ENCODE results near the gene UNC50. TPM values are rescaled to one million over a fixed set of nuclear protein-coding genes. Genes with fewer than 3 reads are reported as not detected.

UNC50 gene
- total and polyA plus RNA-seq, 2 donors (not counting 1 experiment from before 2014, with no cell fraction given): 27.2 to 38.8 TPM

- no peak overlapping the region for H3K27ac ChIP-seq (ENCODE audit: low read length in 2 of 2)
- peaks cover 0 to 22% of the 10 kb centered on the region in 2 experiments for H3K36me3 ChIP-seq (replicated peaks in 1 of 2; ENCODE audit: control extremely low read depth in 1 of 2, control insufficient read depth in 1 of 2, extremely low read depth in 1 of 2, insufficient read depth in 2 of 2, low read length in 1 of 2)
- no peak overlapping the region for H2AFZ ChIP-seq (ENCODE audit: insufficient read depth, low read depth, low read length, poor library complexity, severe bottlenecking)
- Mint-ChIP-seq H3K4me1 (peaks cover 10% of the 10 kb centered on the region), H3K4me3 (no peak overlapping the region), H3K27ac (no peak overlapping the region), H3K27me3 (no peaks in the 10 kb centered on the region), H3K9me3 (ENCODE audit: insufficient read depth) (no peaks in the 10 kb centered on the region)
- H3K4me1 ChIP-seq (ENCODE audit: control insufficient read depth in 2 of 2, insufficient read depth in 2 of 2, low read length in 2 of 2): peaks cover 6 to 10% of the 10 kb centered on the region in 2 donors
- ATAC-seq (ENCODE audit: low read depth) (no peak), DNase-seq (no peak)
- no peaks in the 10 kb centered on the region for H3K79me2 ChIP-seq (ENCODE audit: control insufficient read depth, insufficient read depth, low read length)
- H4K20me1 ChIP-seq (ENCODE audit: control insufficient read depth, insufficient read depth, low read length, poor library complexity, severe bottlenecking): no peaks in the 10 kb centered on the region
- no peak for TF ChIP-seq EZH2 (IDR thresholded peaks at IDR 0.05; ENCODE audit: borderline replicate concordance, insufficient read depth, low read depth, low read length, poor library complexity, severe bottlenecking)
- no peak for TF ChIP-seq CTCF (IDR thresholded peaks at IDR 0.05)
- H3K4me3 ChIP-seq (ENCODE audit: control extremely low read depth in 1 of 5, extremely low read depth in 1 of 5, insufficient read depth in 1 of 5, low read depth in 2 of 5, low read length in 4 of 5): no peak overlapping the region
- H3K9me3 ChIP-seq (ENCODE audit: control extremely low read depth in 1 of 3, control insufficient read depth in 2 of 3, insufficient read depth in 1 of 3, low read length in 2 of 3): no peaks in the 10 kb centered on the region
- H3K9ac ChIP-seq (ENCODE audit: low read length): no peak overlapping the region
- H3K4me2 ChIP-seq (replicated peaks; ENCODE audit: low read depth, low read length, poor library complexity, severe bottlenecking): no peak overlapping the region
- intact Hi-C loops (cut with micrococcal nuclease): no loop called here
- ChIA-PET CTCF (interaction anchor here (1.5 kb wide), 1 partner anchor 10 kb away, joined by 4 read pairs; no protein-coding TSS in a partner anchor), POLR2A (no interaction called here)
- no peaks in the 10 kb centered on the region for H3K27me3 ChIP-seq (replicated peaks in 1 of 4; ENCODE audit: control extremely low read depth in 1 of 4, control insufficient read depth in 3 of 4, insufficient read depth in 4 of 4, low read length in 3 of 4)
- 97% methylated on average over 5 of the region's 7 CpGs for WGBS (ENCODE audit: insufficient coverage)
Observed at GRCh38 chr2:98583276-98583675, 25.1 kb upstream of the UNC50 start.

GRCh38 chr2:98583816-98584618 lies 24.4 kb upstream of the UNC50 start:
- no peak overlapping the region for H2AFZ ChIP-seq (ENCODE audit: insufficient read depth, low read depth, low read length, poor library complexity, severe bottlenecking)
- H3K27ac ChIP-seq (ENCODE audit: low read length in 2 of 2): no peak overlapping the region
- no peak for ATAC-seq (ENCODE audit: low read depth)
- no peaks in the 10 kb centered on the region for H3K9me3 ChIP-seq (ENCODE audit: control extremely low read depth in 1 of 3, control insufficient read depth in 2 of 3, insufficient read depth in 1 of 3, low read length in 2 of 3)
- H3K9ac ChIP-seq (ENCODE audit: low read length): no peak overlapping the region
- no peaks in the 10 kb centered on the region for H3K27me3 ChIP-seq (replicated peaks in 1 of 4; ENCODE audit: control extremely low read depth in 1 of 4, control insufficient read depth in 3 of 4, insufficient read depth in 4 of 4, low read length in 3 of 4)
- H4K20me1 ChIP-seq (ENCODE audit: control insufficient read depth, insufficient read depth, low read length, poor library complexity, severe bottlenecking): no peaks in the 10 kb centered on the region
- peaks cover 6 to 10% of the 10 kb centered on the region in 2 donors for H3K4me1 ChIP-seq (ENCODE audit: control insufficient read depth in 2 of 2, insufficient read depth in 2 of 2, low read length in 2 of 2)
- H3K27ac Mint-ChIP-seq: no peak overlapping the region
- H3K4me2 ChIP-seq (replicated peaks; ENCODE audit: low read depth, low read length, poor library complexity, severe bottlenecking): no peak overlapping the region
- H3K4me3 ChIP-seq (ENCODE audit: control extremely low read depth in 1 of 5, extremely low read depth in 1 of 5, insufficient read depth in 1 of 5, low read depth in 2 of 5, low read length in 4 of 5): no peak overlapping the region
- DNase-seq: no peak
- CTCF ChIA-PET: interaction anchor here (1.5 kb wide), 1 partner anchor 11 kb away, joined by 4 read pairs; no protein-coding TSS in a partner anchor
- POLR2A ChIA-PET: no interaction called here
- H3K4me3 Mint-ChIP-seq: no peak overlapping the region
- 96% methylated on average over 10 of the region's 10 CpGs for WGBS (ENCODE audit: insufficient coverage)
- intact Hi-C loops (cut with micrococcal nuclease): no loop called here
- no peak for TF ChIP-seq CTCF (IDR thresholded peaks at IDR 0.05)
- no peak for TF ChIP-seq EZH2 (IDR thresholded peaks at IDR 0.05; ENCODE audit: borderline replicate concordance, insufficient read depth, low read depth, low read length, poor library complexity, severe bottlenecking)
- no peaks in the 10 kb centered on the region for H3K27me3 Mint-ChIP-seq
- no peaks in the 10 kb centered on the region for H3K9me3 Mint-ChIP-seq (ENCODE audit: insufficient read depth)
- peaks cover 10% of the 10 kb centered on the region for H3K4me1 Mint-ChIP-seq
- H3K36me3 ChIP-seq (replicated peaks in 1 of 2; ENCODE audit: control extremely low read depth in 1 of 2, control insufficient read depth in 1 of 2, extremely low read depth in 1 of 2, insufficient read depth in 2 of 2, low read length in 1 of 2): peaks cover 0 to 20% of the 10 kb centered on the region in 2 experiments
- H3K79me2 ChIP-seq (ENCODE audit: control insufficient read depth, insufficient read depth, low read length): no peaks in the 10 kb centered on the region

All from B cell (primary cell).